Measurements from ENCODE around the gene LSM7. TPM values are rescaled to one million over a fixed set of nuclear protein-coding genes. Genes with fewer than 3 reads are reported as not detected.
A peak's percentile ranks its signal among the peaks of the same experiment; 100 is the strongest.

Gene LSM7
- total and polyA plus RNA-seq, 2 of the 13 experiments (the other 11 are each of a cell fraction or from before 2014, with no cell fraction given): 140 to 205 TPM

GRCh38 chr19:2302319-2303210 is 25.8 kb downstream of the LSM7 start (continued):
- TF ChIP-seq ZFP90 (CRISPR knock-in tag; IDR thresholded peaks at IDR 0.05; ENCODE audit: borderline replicate concordance): no peak
- TF ChIP-seq CBX2 (IDR thresholded peaks at IDR 0.05; ENCODE audit: low read depth, low read length): no peak
- no peak for TF ChIP-seq CBX2 (CRISPR knock-in tag; IDR thresholded peaks at IDR 0.05; ENCODE audit: low read depth)
- no peak for TF ChIP-seq WIZ (CRISPR knock-in tag; IDR thresholded peaks at IDR 0.05)
- no peak for TF ChIP-seq NFIC (IDR thresholded peaks at IDR 0.05; ENCODE audit: low read length)
- TF ChIP-seq CREB1 (IDR thresholded peaks at IDR 0.05): peak; percentile 96
- no peak for TF ChIP-seq CREB1 (CRISPR knock-in tag; IDR thresholded peaks at IDR 0.05)
- TF ChIP-seq UBTF (CRISPR knock-in tag; IDR thresholded peaks at IDR 0.05): no peak
- TF ChIP-seq ZSCAN29 (CRISPR knock-in tag; conservative IDR thresholded peaks at IDR 0.05): no peak
- TF ChIP-seq BRCA1 (CRISPR knock-in tag; IDR thresholded peaks at IDR 0.05): no peak
- no peak for TF ChIP-seq LCORL (IDR thresholded peaks at IDR 0.05)
- no peak for TF ChIP-seq LCORL (CRISPR knock-in tag; IDR thresholded peaks at IDR 0.05)

- intact Hi-C loops (cut with micrococcal nuclease; ENCODE audit: unreplicated experiment): no loop called here
- no peak for TF ChIP-seq LCORL (IDR thresholded peaks at IDR 0.05)
- TF ChIP-seq LCORL (CRISPR knock-in tag; IDR thresholded peaks at IDR 0.05): no peak
- TF ChIP-seq ATF7 (IDR thresholded peaks at IDR 0.05): no peak
- no peak for TF ChIP-seq ATF7 (CRISPR knock-in tag; IDR thresholded peaks at IDR 0.05)
- TF ChIP-seq SRSF1 (optimal IDR thresholded peaks at IDR 0.05; ENCODE audit: low read depth, low read length): no peak
- no peak for TF ChIP-seq TBX2 (CRISPR knock-in tag; IDR thresholded peaks at IDR 0.05; ENCODE audit: borderline replicate concordance)
- TF ChIP-seq ZKSCAN8 (CRISPR knock-in tag; IDR thresholded peaks at IDR 0.05; ENCODE audit: borderline replicate concordance): no peak
- TF ChIP-seq GZF1 (CRISPR knock-in tag; IDR thresholded peaks at IDR 0.05): no peak
- TF ChIP-seq HDAC2 (CRISPR knock-in tag; IDR thresholded peaks at IDR 0.05): no peak
- no peak for TF ChIP-seq HMG20B (CRISPR knock-in tag; conservative IDR thresholded peaks at IDR 0.05)
- Histone ChIP-seq H3K79me2 (ENCODE audit: insufficient read depth, low read length) (no peaks in the 10 kb centered on the region), H3K4me3 (replicated peaks in 1 of 3; ENCODE audit: insufficient read depth in 1 of 3, low read depth in 2 of 3, low read length in 3 of 3) (no peak overlapping the region), H3K9me3 (ENCODE audit: low read length) (no peaks in the 10 kb centered on the region), H3K27me3 (ENCODE audit: control insufficient read depth in 1 of 2, insufficient read depth in 2 of 2, low read length in 2 of 2) (peaks cover 12 to 55% of the 10 kb centered on the region in 2 experiments), H3K36me3 (replicated peaks in 1 of 2; ENCODE audit: control insufficient read depth in 1 of 2, insufficient read depth in 2 of 2, low read length in 2 of 2) (no peaks in the 10 kb centered on the region), H3K4me1 (ENCODE audit: insufficient read depth, low read length) (peaks cover 13% of the 10 kb centered on the region), H3K9ac (ENCODE audit: insufficient read depth, low read depth, low read length) (no peak overlapping the region), H2AFZ (ENCODE audit: low read length) (no peak overlapping the region), H3K27ac (ENCODE audit: extremely low read length, insufficient read depth, low read length) (no peak overlapping the region), H4K20me1 (ENCODE audit: insufficient read depth, low read length) (no peaks in the 10 kb centered on the region), H3K4me2 (ENCODE audit: low read depth, low read length) (no peak overlapping the region)
- no peak for FAIRE-seq
- DNase-seq (ENCODE audit: low spot score): no peak
- no peak for ATAC-seq
- in situ Hi-C loops (cut with HindIII; ENCODE audit: extremely low pct_ligation_motif_present, low pct_unique_long_range_greater_than_20kb): no loop called here
- WGBS (ENCODE audit: low lambda C conversion rate): 9% methylated on average over 9 of the region's 17 CpGs
- CTCF ChIA-PET (ENCODE audit: low intra/inter-chr PET ratio, low total read pairs): no interaction called here
- POLR2A ChIA-PET: no interaction called here
- no TSS peak for BruUV-seq (replicated peaks)
Measured at GRCh38 chr19:2300533-2300932, 27.9 kb downstream of the LSM7 start.

Measured in HepG2 (cell line).